Upper lobe of right lung (tissue), 1 donor: ENCODE data around the gene RASAL2. TPM values are rescaled to one million over a fixed set of nuclear protein-coding genes. Genes with fewer than 3 reads are reported as not detected.

Experiments
- ATAC-seq: fragments of 200-7000 bp; cut with Tn5 transposase; one replicate; pipeline ENCODE4 v1.9.1; 2020; ENCODE audit warnings: mild to moderate bottlenecking, moderate library complexity
- DNase-seq: peaks from one replicate; pipeline ENCODE4 v3.0.0-alpha.2; 2020
- H3K27ac ChIP-seq: fragments of 200-600 bp; one replicate; pipeline ENCODE4 v1.8.0; 2022
- H3K27me3 ChIP-seq: fragments of 200-600 bp; one replicate; pipeline ENCODE4 v1.8.0; 2022; ENCODE audit warnings: mild to moderate bottlenecking
- H3K36me3 ChIP-seq: fragments of 200-600 bp; one replicate; pipeline ENCODE4 v1.8.0; 2022
- H3K4me1 ChIP-seq: fragments of 200-600 bp; one replicate; pipeline ENCODE4 v1.8.0; 2022
- H3K4me3 ChIP-seq: fragments of 200-600 bp; one replicate; pipeline ENCODE4 v1.8.0; 2022; ENCODE audit warnings: mild to moderate bottlenecking
- H3K9me3 ChIP-seq: fragments of 200-600 bp; one replicate; pipeline ENCODE4 v1.8.0; 2022
- intact Hi-C: fragments of 100-400 bp; cut with DNase I; formaldehyde crosslinking; loops from one replicate; pipeline ENCODE4 v1.11.0; 2022
- total RNA-seq: library from RNA; stranded (reverse); fragmentation: NEBNext Ultra II Directional; extraction: Animal tissue kit (Norgen Biotek cat#: 25700); gene quantifications from one replicate; pipeline ENCODE4 v1.2.1, GENCODE V29; 2021
- TF ChIP-seq, protein P1 (sequence below): fragments of 200-600 bp; IDR thresholded peaks from one replicate; pipeline ENCODE4 v1.8.0; 2022; ENCODE audit warnings: antibody characterized with exemption
- donor health status: DM: no; HTN: yes; CAD: no; lungs with severe emphysema.

Gene RASAL2
- total RNA-seq, 1 donor from 2014 or later: 39.4 TPM

GRCh38 chr1:178530037-178530402, 436.1 kb downstream of the RASAL2 start:
- intact Hi-C loops: no loop called here
- H3K9me3 ChIP-seq: no peaks in the 10 kb centered on the region
- TF ChIP-seq, protein P1, sequence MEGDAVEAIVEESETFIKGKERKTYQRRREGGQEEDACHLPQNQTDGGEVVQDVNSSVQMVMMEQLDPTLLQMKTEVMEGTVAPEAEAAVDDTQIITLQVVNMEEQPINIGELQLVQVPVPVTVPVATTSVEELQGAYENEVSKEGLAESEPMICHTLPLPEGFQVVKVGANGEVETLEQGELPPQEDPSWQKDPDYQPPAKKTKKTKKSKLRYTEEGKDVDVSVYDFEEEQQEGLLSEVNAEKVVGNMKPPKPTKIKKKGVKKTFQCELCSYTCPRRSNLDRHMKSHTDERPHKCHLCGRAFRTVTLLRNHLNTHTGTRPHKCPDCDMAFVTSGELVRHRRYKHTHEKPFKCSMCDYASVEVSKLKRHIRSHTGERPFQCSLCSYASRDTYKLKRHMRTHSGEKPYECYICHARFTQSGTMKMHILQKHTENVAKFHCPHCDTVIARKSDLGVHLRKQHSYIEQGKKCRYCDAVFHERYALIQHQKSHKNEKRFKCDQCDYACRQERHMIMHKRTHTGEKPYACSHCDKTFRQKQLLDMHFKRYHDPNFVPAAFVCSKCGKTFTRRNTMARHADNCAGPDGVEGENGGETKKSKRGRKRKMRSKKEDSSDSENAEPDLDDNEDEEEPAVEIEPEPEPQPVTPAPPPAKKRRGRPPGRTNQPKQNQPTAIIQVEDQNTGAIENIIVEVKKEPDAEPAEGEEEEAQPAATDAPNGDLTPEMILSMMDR: no peak
- no peak overlapping the region for H3K4me3 ChIP-seq
- no peaks in the 10 kb centered on the region for H3K36me3 ChIP-seq
- no peaks in the 10 kb centered on the region for H3K27me3 ChIP-seq
- ATAC-seq: peak; percentile 32
- H3K4me1 ChIP-seq: no peaks in the 10 kb centered on the region
- no peak for DNase-seq
- H3K27ac ChIP-seq: no peak overlapping the region

- intact Hi-C loops: no loop called here
- DNase-seq (no peak), ATAC-seq (no peak)
- Histone ChIP-seq H3K36me3 (no peaks in the 10 kb centered on the region), H3K27ac (no peak overlapping the region), H3K9me3 (no peaks in the 10 kb centered on the region), H3K4me3 (no peak overlapping the region), H3K4me1 (no peaks in the 10 kb centered on the region), H3K27me3 (no peaks in the 10 kb centered on the region)
- TF ChIP-seq, protein P1: no peak
Observed at GRCh38 chr1:178530502-178530901, 436.6 kb downstream of the RASAL2 start.

DNA sequence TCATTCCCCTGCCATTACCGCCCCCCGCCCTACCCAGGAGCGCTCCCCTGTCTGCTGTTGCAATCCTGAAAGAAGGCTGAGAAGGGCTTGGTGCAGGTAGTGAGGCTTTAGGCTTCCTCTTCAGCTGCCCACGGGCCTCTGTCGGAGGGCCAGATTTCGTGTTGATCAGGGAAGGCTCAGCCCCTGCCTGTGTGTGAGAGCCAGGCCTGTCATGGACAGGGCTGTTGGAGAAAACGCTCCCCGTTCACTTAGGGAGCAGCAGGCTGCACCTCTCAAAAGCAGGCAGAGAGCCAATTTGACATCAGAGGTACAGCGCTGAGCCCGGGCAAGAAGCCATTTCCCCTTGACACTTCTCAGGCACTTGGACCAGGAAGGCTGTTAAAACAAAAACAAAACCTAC, 438.0 kb downstream of the RASAL2 start:
- no peak overlapping the region for H3K4me3 ChIP-seq
- intact Hi-C loops: no loop called here
- peak; percentile 18 for ATAC-seq

GRCh38 chr1:178532392-178532791, 438.5 kb downstream of the RASAL2 start:
- no peak overlapping the region for H3K4me3 ChIP-seq
- H3K36me3 ChIP-seq: no peaks in the 10 kb centered on the region
- ATAC-seq (peak; percentile 89), DNase-seq (peak; percentile 88)
- TF ChIP-seq, protein P1: peak; percentile 90
- peaks cover 4% of the 10 kb centered on the region for H3K4me1 ChIP-seq
- no peak overlapping the region for H3K27ac ChIP-seq
- H3K27me3 ChIP-seq: no peaks in the 10 kb centered on the region
- intact Hi-C loops: no loop called here
- H3K9me3 ChIP-seq: no peaks in the 10 kb centered on the region

More for the DNA sequence above, 438.0 kb downstream of the RASAL2 start:
- no peak for DNase-seq
- TF ChIP-seq, protein P1: no peak
- H3K9me3 ChIP-seq: no peaks in the 10 kb centered on the region
- H3K36me3 ChIP-seq: no peaks in the 10 kb centered on the region
- H3K27me3 ChIP-seq: no peaks in the 10 kb centered on the region
- H3K4me1 ChIP-seq: no peaks in the 10 kb centered on the region
- H3K27ac ChIP-seq: no peak overlapping the region

DNA sequence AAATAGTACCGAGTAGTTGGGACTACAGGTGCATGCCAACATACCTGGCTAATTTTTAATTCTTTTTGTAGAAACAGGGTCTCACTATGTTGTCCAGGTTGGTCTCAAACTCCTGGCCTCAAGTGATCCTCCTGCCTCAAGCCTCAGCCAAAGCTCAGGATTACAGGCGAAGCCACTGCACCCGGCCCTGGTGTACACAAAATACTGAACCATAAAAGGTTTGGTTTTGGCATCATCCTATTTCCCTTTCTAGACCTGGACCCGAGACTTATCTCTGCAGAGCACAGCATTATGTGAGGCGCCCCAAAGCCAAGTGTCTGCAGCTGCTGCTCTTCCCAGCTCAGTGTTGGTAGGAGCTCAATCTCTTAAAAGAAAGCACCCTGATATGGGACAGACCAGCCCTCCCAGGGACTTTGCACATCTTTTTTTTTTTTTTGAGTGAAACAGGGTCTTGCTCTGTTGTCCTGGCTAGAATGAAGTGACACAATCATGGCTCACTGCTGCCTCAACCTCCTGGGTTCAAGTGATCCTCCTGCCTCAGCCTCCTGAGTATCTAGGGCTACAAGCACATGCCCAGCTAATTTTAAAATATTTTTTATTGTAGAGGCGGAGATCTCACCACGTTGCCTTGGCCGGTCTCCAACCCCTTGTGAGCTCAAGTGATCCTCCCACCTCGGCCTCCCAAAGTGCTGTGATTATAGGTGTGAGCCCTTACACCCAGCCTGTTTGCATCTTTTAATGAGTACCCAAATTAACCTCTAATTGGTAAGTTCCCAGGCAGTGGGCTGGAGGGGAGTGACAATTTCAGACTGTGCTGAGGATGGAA, 439.4 kb downstream of the RASAL2 start:
- Histone ChIP-seq H3K36me3 (no peaks in the 10 kb centered on the region), H3K27ac (no peak overlapping the region), H3K9me3 (no peaks in the 10 kb centered on the region), H3K4me3 (no peak overlapping the region), H3K4me1 (peaks cover 4% of the 10 kb centered on the region), H3K27me3 (no peaks in the 10 kb centered on the region)
- TF ChIP-seq, protein P1: no peak
- no peak for ATAC-seq
- intact Hi-C loops: no loop called here
- DNase-seq: no peak

Other genes with a start within 250 kb of the RASAL2 start
- gene SEC16B, start 124.0 kb upstream of the RASAL2 start, total RNA-seq: 2.2 TPM